Measurements from ENCODE around the gene DDC. TPM values are rescaled to one million over a fixed set of nuclear protein-coding genes. Genes with fewer than 3 reads are reported as not detected.
A peak's percentile ranks its signal among the peaks of the same experiment; 100 is the strongest.
"Not testable (repeated sequence)": the region's sequence is repeated elsewhere in the genome, so short reads cannot be mapped to it uniquely, and the experiment has no call there.

Gene DDC
- polyA plus RNA-seq, 5 donors = 7.6 to 17.0 (median 9.3) TPM

GRCh38 chr7:50590535-50590934 lies 25.3 kb upstream of the DDC start:
- DNase-seq = no peak

DNA sequence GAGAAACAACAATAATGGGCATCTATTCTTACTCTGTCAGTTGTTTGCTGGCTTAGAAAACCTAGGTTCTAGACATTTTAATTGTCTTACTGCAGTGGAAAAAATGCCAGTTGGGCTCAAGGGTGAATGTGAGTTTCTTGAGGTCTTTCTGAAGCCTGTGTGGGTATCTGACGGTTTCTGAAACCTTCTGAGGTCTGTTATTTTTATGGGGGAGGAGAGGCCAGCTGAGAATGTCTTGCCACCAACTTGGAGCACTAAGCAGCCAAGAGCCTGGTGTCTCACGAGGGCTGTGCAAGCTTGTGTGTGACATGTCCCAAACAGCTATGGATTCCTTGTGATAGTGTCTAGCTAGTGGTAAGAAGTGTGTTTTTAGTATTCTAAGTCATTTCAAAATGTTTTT lies 24.2 kb upstream of the DDC start:
- DNase-seq = no peak

DNA sequence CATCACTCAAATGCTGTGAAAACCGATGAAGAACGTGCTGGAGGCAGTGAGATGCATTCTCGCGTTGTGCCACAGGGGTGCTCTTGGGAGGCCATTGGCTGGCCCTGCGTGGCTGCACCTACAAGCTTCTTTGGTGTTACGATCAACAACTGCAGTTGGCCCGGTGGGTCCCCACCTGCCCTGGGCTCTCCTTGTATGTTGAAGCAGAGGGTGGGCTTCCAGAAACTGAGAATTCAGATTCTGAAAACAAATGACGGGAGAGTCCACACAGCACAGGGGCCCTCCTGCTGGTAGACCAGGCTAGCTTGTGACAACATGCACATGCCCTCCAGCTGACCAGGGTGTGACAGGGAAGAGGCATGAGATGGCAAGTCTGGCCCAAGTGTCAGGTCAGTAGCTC lies 23.7 kb upstream of the DDC start:
- DNase-seq = no peak

- DNase-seq = no peak
These were observed 22.5 kb upstream of the DDC start for GRCh38 chr7:50587737-50588136.

- peak; percentile 23 to 30 for DNase-seq
These were observed 19.7 kb upstream of the DDC start for GRCh38 chr7:50584793-50585408.

- DNase-seq = no peak
These were observed 19.2 kb upstream of the DDC start for GRCh38 chr7:50584386-50584785.

DNA sequence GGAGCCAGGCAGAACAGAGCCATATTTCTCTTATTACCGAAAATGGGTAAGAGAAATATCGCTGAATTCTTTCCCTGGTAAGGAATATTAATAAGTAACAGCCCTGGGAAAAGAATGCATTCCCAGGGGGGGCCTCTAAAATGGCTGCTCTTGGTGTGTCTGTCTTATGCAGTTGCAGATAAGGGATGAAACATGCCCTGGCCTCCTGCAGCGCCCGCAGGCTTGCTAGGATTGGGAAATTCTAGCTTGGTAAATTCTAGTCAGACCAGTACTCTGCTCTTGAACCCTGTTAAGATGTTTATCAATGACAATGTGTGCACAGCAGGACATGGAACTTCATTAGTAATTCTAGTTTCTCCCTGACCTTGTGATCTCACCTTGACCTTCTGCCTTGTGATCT lies 18.1 kb upstream of the DDC start:
- not testable (repeated sequence) for DNase-seq

DNA sequence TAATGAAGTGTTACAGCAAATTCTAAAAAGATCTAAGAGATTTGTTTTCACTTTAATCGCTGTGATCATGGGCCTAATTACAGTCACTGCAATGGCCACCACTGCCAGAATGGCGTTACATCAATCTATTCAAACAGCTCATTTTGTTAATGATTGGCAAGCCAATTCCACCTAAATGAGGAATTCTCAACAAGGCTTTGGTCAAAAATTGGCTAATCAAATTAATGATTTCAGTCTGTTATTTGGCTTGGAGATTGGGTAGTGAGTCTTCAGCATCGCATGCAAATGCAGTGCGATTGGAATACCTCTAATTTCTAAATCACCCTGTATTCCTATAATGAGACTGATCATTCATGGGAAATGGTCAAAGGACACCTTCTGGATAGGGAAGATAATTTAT lies 17.1 kb upstream of the DDC start:
- not testable (repeated sequence) for DNase-seq

GRCh38 chr7:50580666-50581065 lies 15.5 kb upstream of the DDC start:
- DNase-seq = not testable (repeated sequence)

- no peak for DNase-seq
These were observed 14.9 kb upstream of the DDC start for GRCh38 chr7:50580057-50580456.

DNA sequence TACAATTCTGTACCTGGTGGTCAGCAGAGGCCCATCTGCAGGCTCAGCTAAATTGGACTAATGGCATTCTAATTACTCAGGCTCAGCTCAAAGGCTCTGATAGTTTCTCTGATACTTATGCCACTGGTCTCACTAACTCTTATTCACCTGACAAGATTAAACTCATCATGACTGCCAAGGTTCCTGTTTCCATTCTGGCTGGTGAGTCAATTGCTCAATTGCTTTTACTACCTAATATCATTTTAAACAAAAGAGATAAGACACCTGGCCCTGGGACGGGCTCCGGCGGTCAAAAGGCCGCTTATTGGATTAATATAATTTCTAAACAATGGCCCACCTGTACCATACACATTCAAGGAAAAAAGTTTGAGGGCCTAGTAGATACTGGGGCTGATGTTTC lies 12.9 kb upstream of the DDC start:
- not testable (repeated sequence) for DNase-seq

DNA sequence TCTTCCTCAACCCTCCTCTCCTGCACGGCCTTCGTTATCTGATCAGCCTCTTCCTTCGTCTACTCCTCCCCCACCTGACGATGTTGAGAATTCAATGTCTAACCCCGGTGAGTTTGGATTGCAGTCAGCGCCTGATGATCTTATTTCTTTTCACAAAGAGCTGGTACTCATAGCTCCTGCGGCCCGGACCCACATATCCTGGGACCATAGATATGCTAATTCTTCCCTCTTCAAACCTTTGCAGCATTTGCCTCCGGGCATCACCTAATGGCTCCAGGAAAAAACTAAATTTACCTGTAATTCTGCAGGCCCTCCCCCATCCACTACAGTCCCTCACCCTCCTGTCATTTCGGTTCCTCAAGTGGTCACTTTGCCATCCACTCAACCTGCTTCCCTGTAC lies 12.4 kb upstream of the DDC start:
- no peak for DNase-seq

- DNase-seq = not testable (repeated sequence)
These were observed 11.2 kb upstream of the DDC start for GRCh38 chr7:50576388-50576787.

DNA sequence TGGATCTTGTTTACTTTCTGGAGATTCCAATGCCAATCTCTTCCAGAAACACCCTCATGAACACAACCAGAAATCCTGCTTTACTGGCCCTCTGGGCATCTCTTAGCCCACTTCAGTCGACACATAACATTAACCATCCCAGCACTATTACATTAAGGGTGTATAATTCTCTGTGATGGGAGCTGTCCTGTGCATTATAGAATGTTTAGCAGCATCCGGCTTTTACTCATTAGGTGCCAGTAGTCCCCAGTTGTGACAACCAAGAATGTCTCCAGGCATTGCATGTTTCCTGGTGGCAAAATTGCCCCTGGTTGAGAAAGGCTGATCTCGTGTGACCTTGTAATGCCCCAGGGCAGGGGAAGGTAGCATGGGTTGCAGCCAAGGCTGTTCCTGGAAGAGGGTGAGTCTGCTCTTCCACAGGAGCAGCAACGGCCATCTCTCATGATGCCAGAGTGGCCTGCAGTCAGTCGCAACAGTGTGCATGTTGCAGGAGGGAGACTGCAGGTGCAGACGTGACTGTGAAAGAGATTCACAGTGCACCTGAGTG lies 2.6 kb upstream of the DDC start:
- DNase-seq = no peak

DNA sequence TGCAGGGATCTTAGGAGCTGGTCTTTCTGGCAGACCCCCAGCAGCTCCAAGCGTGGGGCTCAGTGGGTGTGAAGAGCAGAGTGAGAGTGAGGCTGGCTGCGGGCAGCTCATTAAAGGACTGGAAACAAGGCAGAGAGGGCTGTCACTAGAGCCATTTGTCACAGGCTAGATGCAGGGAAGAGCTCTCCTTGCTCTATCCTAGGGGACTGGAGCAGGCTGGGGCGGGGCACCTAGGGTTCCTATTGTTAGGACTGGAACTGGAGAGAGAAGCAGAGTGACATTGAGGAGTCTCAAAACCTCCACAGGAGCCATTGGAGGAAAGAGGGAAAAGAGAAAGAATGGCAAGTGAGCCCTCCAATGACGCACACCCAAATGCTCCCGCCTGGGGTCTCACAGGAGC lies 772 bp upstream of the DDC start:
- no peak for DNase-seq

DNA sequence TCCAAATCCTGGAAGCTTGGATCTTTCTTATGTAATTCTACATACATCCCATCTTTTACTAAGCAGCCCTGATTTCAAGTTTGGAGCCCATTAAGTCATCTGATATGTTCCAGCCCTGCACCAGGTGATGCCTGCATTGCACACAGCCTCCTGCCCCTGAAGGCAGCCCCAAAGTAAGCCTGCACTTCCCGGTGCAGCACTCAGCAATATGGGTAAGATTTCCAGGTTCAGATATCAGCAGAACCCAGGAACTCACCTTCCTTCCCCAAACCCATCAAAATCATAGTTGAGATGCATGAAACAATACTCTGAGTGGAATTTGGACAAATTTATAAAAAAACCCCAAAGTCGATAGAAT lies 333 bp upstream of the DDC start:
- no peak for DNase-seq

- no peak for DNase-seq
These were observed 1.0 kb downstream of the DDC start for GRCh38 chr7:50564171-50564570.

DNA sequence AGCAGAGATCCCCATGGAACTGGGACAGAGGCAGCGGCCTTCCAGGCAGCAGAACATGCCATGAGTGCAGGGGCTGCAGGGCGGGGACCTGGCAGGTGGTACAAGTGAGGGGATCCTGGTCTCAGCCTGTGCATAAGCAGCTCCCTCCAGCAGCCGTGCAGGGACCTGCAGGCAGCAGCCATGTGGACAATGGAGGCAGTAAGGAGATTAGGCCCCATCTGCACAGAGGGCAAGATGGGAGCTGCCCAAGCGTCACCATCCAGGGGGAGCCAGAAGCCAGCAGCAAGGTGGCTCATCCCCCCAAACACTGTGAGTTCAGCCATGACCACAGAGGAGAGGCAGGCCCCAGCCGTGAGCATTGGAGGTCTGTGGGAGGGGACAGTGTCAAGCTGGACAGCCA lies 3.1 kb downstream of the DDC start:
- DNase-seq = no peak

DNA sequence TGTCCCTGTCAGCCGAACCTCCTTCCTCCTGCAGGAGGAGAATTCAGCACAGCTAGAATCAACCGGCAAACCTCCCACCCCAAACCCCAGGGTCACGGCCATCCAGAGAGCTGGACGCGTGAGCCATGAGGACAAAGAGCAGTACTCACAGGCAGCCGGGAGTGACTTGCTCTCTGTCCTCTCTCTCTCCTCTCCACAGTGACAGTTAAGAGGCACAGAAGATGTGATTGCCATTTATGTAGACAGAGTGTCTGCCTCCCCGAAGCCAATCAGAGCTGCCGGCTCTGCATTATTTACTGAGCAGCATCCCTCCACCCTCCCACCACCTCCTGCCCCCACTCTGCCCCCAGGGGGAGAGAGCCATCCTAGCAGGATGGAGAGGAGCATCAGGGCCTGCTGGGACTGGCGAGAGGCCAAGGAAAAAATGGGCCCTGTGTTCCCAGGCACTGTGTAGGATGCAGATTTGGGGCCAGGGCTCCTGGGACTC lies 4.3 kb downstream of the DDC start:
- no peak for DNase-seq

- DNase-seq = no peak
These were observed 5.3 kb downstream of the DDC start for GRCh38 chr7:50559881-50560280.

DNA sequence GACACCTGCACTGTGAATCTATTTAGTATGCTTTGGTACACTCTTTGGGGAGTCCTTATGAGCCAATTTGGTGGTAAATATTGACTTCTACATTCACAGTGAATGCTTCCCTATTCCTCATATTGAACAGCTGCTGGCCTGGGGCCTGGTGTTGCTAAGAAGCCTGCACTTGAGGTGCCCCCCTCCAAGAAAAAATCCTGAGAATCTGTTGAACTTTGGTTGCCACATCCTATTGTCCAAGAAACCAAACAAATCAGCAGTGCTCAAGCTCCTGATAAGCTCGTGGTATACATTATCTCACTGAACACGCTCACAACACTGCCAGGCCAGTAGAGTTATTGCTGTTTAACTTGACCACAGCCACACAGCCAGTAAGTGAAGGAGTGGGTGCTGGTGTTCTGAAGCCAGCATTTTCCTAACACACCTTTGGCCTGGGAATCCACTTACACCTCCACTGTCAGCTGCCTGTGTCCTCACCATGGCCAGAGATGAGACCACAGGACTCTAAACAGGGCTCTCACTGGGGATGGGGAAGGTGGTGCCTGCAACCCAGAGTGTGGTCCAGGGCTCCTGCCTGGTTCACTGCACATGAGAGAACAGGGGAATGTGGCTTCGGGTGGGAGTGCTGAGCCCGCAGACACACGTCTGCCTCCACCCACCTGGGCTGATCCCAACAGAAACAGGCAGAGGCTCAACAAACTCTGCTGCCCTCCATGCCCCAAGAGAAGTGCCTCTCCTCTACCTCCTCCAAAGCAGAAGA lies 6.7 kb downstream of the DDC start:
- no peak for DNase-seq

GRCh38 chr7:50557099-50557498 lies 8.1 kb downstream of the DDC start:
- DNase-seq = no peak

GRCh38 chr7:50556247-50556991 lies 8.8 kb downstream of the DDC start:
- no peak for DNase-seq

Data from right lung (tissue), 5 donors.